Neural progenitor cell (in vitro differentiated cells): Measurements from ENCODE around the gene DENND4A.

Experiments
- EZH2 ChIP-seq: fragments of 200-600 bp; sonication (generic); IDR thresholded peaks from 2 replicates; pipeline ENCODE4 v1.6.1; 2017; ENCODE audit warnings: antibody characterized with exemption, mild to moderate bottlenecking, moderate library complexity
- TF ChIP-seq, protein P1 (sequence below): fragments of 200-600 bp; sonication (generic); IDR thresholded peaks from 2 replicates; pipeline ENCODE4 v1.5.1; 2017; ENCODE audit warnings: antibody characterized with exemption, mild to moderate bottlenecking

DNA sequence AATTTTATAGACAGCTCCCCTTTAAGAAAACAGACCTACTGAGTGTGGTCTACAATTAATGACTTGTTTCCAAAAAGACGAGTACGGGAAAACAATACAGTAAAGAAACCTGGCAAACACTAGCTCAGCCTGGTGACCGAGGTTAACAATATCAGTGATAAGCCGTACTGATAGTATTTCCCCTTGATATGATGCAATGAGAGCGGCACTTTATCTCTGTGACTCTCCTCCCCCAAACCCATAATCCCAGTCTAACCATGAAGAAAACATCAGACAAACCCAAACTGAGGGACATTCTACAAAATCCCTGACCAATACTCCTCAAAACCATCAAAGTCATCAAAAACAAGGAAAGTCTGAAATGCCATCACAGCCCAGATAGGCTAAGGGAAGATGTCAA, 8.2 kb downstream of the DENND4A start:
- TF ChIP-seq, protein P1, sequence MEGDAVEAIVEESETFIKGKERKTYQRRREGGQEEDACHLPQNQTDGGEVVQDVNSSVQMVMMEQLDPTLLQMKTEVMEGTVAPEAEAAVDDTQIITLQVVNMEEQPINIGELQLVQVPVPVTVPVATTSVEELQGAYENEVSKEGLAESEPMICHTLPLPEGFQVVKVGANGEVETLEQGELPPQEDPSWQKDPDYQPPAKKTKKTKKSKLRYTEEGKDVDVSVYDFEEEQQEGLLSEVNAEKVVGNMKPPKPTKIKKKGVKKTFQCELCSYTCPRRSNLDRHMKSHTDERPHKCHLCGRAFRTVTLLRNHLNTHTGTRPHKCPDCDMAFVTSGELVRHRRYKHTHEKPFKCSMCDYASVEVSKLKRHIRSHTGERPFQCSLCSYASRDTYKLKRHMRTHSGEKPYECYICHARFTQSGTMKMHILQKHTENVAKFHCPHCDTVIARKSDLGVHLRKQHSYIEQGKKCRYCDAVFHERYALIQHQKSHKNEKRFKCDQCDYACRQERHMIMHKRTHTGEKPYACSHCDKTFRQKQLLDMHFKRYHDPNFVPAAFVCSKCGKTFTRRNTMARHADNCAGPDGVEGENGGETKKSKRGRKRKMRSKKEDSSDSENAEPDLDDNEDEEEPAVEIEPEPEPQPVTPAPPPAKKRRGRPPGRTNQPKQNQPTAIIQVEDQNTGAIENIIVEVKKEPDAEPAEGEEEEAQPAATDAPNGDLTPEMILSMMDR = no peak
- no peak for TF ChIP-seq EZH2
